Neural cell (in vitro differentiated cells): ENCODE results near the gene TRAK1.

Source experiments
- CTCF ChIP-seq: fragments of 450-650 bp; IDR thresholded peaks from 2 replicates; pipeline ENCODE4 v1.5.1; 2014; ENCODE audit warnings: antibody characterized with exemption, mild to moderate bottlenecking, moderate library complexity; ENCODE audit not compliant: poor library complexity, severe bottlenecking
- EZH2 ChIP-seq: fragments of 200-600, 300-800 bp; shearing (Covaris generic), sonication (generic); IDR thresholded peaks from 2 replicates; pipeline ENCODE4 v1.6.1; 2014; ENCODE audit warnings: antibody characterized with exemption, low read length, borderline replicate concordance, mild to moderate bottlenecking; ENCODE audit not compliant: insufficient read depth, poor library complexity, severe bottlenecking
- MXI1 ChIP-seq: fragments of 450-650 bp; conservative IDR thresholded peaks from 2 replicates; pipeline ENCODE4 v1.6.1; 2014; ENCODE audit warnings: antibody characterized with exemption, mild to moderate bottlenecking; ENCODE audit not compliant: poor library complexity, severe bottlenecking
- RAD21 ChIP-seq: fragments of 450-650 bp; conservative IDR thresholded peaks from 2 replicates; pipeline ENCODE4 v1.6.1; 2014; ENCODE audit warnings: antibody characterized with exemption, mild to moderate bottlenecking, moderate library complexity

- TF ChIP-seq EZH2: no peak
- no peak for TF ChIP-seq CTCF
- no peak for TF ChIP-seq RAD21
- TF ChIP-seq MXI1: no peak
Measured at GRCh38 chr3:42095540-42095939, 4.4 kb downstream of the TRAK1 start.
